ENCODE measurements around the gene ETV5.
"Not testable (repeated sequence)": the region's sequence is repeated elsewhere in the genome, so short reads cannot be mapped to it uniquely, and the experiment has no call there.

ETV5 gene

GRCh38 chr3:186067360-186068242, 41.3 kb downstream of the ETV5 start:
- no peak for DNase-seq (ENCODE audit: low read depth in 2 of 2)

- peak; percentile 17 to 21 for DNase-seq (ENCODE audit: low read depth in 2 of 2)
These were observed 48.7 kb downstream of the ETV5 start for GRCh38 chr3:186060222-186060621.

- no peak for DNase-seq (ENCODE audit: low read depth in 2 of 2)
These were observed 49.7 kb downstream of the ETV5 start for GRCh38 chr3:186059192-186059591.

- no peak for DNase-seq (ENCODE audit: low read depth in 2 of 2)
These were observed 50.7 kb downstream of the ETV5 start for GRCh38 chr3:186058225-186058624.

GRCh38 chr3:186057594-186057993, 51.3 kb downstream of the ETV5 start:
- no peak for DNase-seq (ENCODE audit: low read depth in 2 of 2)

GRCh38 chr3:186054792-186055352, 54.0 kb downstream of the ETV5 start:
- no peak for DNase-seq (ENCODE audit: low read depth in 2 of 2)

- no peak for DNase-seq (ENCODE audit: low read depth in 2 of 2)
These were observed 54.7 kb downstream of the ETV5 start for GRCh38 chr3:186053954-186054791.

- no peak for DNase-seq (ENCODE audit: low read depth in 2 of 2)
These were observed 56.6 kb downstream of the ETV5 start for GRCh38 chr3:186052096-186052840.

GRCh38 chr3:186049001-186049400, 59.9 kb downstream of the ETV5 start:
- DNase-seq (ENCODE audit: low read depth in 2 of 2) = no peak

GRCh38 chr3:186048119-186048518, 60.8 kb downstream of the ETV5 start:
- no peak for DNase-seq (ENCODE audit: low read depth in 2 of 2)

GRCh38 chr3:186046838-186047237, 62.1 kb downstream of the ETV5 start:
- DNase-seq (ENCODE audit: low read depth in 2 of 2) = no peak

- DNase-seq (ENCODE audit: low read depth in 2 of 2) = no peak
These were observed 63.9 kb downstream of the ETV5 start for GRCh38 chr3:186044968-186045367.

GRCh38 chr3:186044427-186044826, 64.5 kb downstream of the ETV5 start:
- no peak for DNase-seq (ENCODE audit: low read depth in 2 of 2)

- DNase-seq (ENCODE audit: low read depth in 2 of 2) = no peak
These were observed 66.2 kb downstream of the ETV5 start for GRCh38 chr3:186042521-186043202.

GRCh38 chr3:186042036-186042435, 66.9 kb downstream of the ETV5 start:
- no peak for DNase-seq (ENCODE audit: low read depth in 2 of 2)

- no peak for DNase-seq (ENCODE audit: low read depth in 2 of 2)
These were observed 70.5 kb downstream of the ETV5 start for GRCh38 chr3:186038360-186038759.

- DNase-seq (ENCODE audit: low read depth in 2 of 2) = no peak
These were observed 73.6 kb downstream of the ETV5 start for GRCh38 chr3:186035277-186035676.

- DNase-seq (ENCODE audit: low read depth in 2 of 2) = no peak
These were observed 76.6 kb downstream of the ETV5 start for GRCh38 chr3:186032321-186032720.

- not testable (repeated sequence) for DNase-seq (ENCODE audit: low read depth in 2 of 2)
These were observed 82.9 kb downstream of the ETV5 start for GRCh38 chr3:186025993-186026392.

GRCh38 chr3:186025161-186025560, 83.7 kb downstream of the ETV5 start:
- peak; percentile 57 to 62 for DNase-seq (ENCODE audit: low read depth in 2 of 2)

- DNase-seq (ENCODE audit: low read depth in 2 of 2) = no peak
These were observed 84.7 kb downstream of the ETV5 start for GRCh38 chr3:186024210-186024609.

Data from stimulated activated CD8-positive, alpha-beta memory T cell treated with anti-CD3 and anti-CD28 coated beads, Interleukin-15, amount 100 ng/mL, for 48 hours (primary cell).